ENCODE measurements around the gene BMPR1A. TPM values are rescaled to one million over a fixed set of nuclear protein-coding genes. Genes with fewer than 3 reads are reported as not detected.

Gene BMPR1A
- total RNA-seq, 1 donor from 2014 or later, result 20.8 TPM

GRCh38 chr10:86856156-86856555, 99.7 kb downstream of the BMPR1A start:
- Mint-ChIP-seq H3K27me3 (ENCODE audit: unreplicated experiment) (no peaks in the 10 kb centered on the region), H3K4me1 (ENCODE audit: unreplicated experiment) (peaks cover 2% of the 10 kb centered on the region), H3K36me3 (ENCODE audit: low read depth, unreplicated experiment) (peaks cover 4% of the 10 kb centered on the region), H3K4me3 (ENCODE audit: unreplicated experiment) (no peak overlapping the region), H3K27ac (ENCODE audit: unreplicated experiment) (no peak overlapping the region), H3K9me3 (ENCODE audit: unreplicated experiment) (no peaks in the 10 kb centered on the region)
- TF ChIP-seq CTCF (IDR thresholded peaks at IDR 0.05; ENCODE audit: unreplicated experiment), result no peak
- no peak for DNase-seq (ENCODE audit: low spot score)

- H3K9me3 Mint-ChIP-seq (ENCODE audit: unreplicated experiment), result no peaks in the 10 kb centered on the region
- peaks cover 2% of the 10 kb centered on the region for H3K27me3 Mint-ChIP-seq (ENCODE audit: unreplicated experiment)
- no peak for DNase-seq (ENCODE audit: low spot score)
- H3K4me1 Mint-ChIP-seq (ENCODE audit: unreplicated experiment), result peaks cover 6% of the 10 kb centered on the region
- peaks cover 4% of the 10 kb centered on the region for H3K36me3 Mint-ChIP-seq (ENCODE audit: low read depth, unreplicated experiment)
- no peak overlapping the region for H3K4me3 Mint-ChIP-seq (ENCODE audit: unreplicated experiment)
- TF ChIP-seq CTCF (IDR thresholded peaks at IDR 0.05; ENCODE audit: unreplicated experiment), result no peak
- H3K27ac Mint-ChIP-seq (ENCODE audit: unreplicated experiment), result no peak overlapping the region
These were observed 100.8 kb downstream of the BMPR1A start for GRCh38 chr10:86857128-86857721.

GRCh38 chr10:86858011-86858410, 101.6 kb downstream of the BMPR1A start:
- Mint-ChIP-seq H3K27ac (ENCODE audit: unreplicated experiment) (no peak overlapping the region), H3K4me1 (ENCODE audit: unreplicated experiment) (peaks cover 12% of the 10 kb centered on the region), H3K27me3 (ENCODE audit: unreplicated experiment) (peaks cover 2% of the 10 kb centered on the region)

GRCh38 chr10:86861351-86861750, 104.9 kb downstream of the BMPR1A start:
- Mint-ChIP-seq H3K36me3 (ENCODE audit: low read depth, unreplicated experiment) (no peaks in the 10 kb centered on the region), H3K4me1 (ENCODE audit: unreplicated experiment) (peaks cover 27% of the 10 kb centered on the region), H3K4me3 (ENCODE audit: unreplicated experiment) (no peak overlapping the region), H3K27me3 (ENCODE audit: unreplicated experiment) (peaks cover 2% of the 10 kb centered on the region), H3K9me3 (ENCODE audit: unreplicated experiment) (no peaks in the 10 kb centered on the region), H3K27ac (ENCODE audit: unreplicated experiment) (no peak overlapping the region)
- no peak for DNase-seq (ENCODE audit: low spot score)
- no peak for TF ChIP-seq CTCF (IDR thresholded peaks at IDR 0.05; ENCODE audit: unreplicated experiment)

More at GRCh38 chr10:86858011-86858410, 101.6 kb downstream of the BMPR1A start:
- no peak for TF ChIP-seq CTCF (IDR thresholded peaks at IDR 0.05; ENCODE audit: unreplicated experiment)
- no peak for DNase-seq (ENCODE audit: low spot score)
- H3K36me3 Mint-ChIP-seq (ENCODE audit: low read depth, unreplicated experiment), result peaks cover 4% of the 10 kb centered on the region
- H3K4me3 Mint-ChIP-seq (ENCODE audit: unreplicated experiment), result no peak overlapping the region
- H3K9me3 Mint-ChIP-seq (ENCODE audit: unreplicated experiment), result no peaks in the 10 kb centered on the region

- Mint-ChIP-seq H3K4me3 (ENCODE audit: unreplicated experiment) (no peak overlapping the region), H3K27me3 (ENCODE audit: unreplicated experiment) (peaks cover 2% of the 10 kb centered on the region), H3K9me3 (ENCODE audit: unreplicated experiment) (no peaks in the 10 kb centered on the region), H3K27ac (ENCODE audit: unreplicated experiment) (peak overlapping the region; percentile 13), H3K36me3 (ENCODE audit: low read depth, unreplicated experiment) (no peaks in the 10 kb centered on the region), H3K4me1 (ENCODE audit: unreplicated experiment) (peaks cover 30% of the 10 kb centered on the region)
- no peak for TF ChIP-seq CTCF (IDR thresholded peaks at IDR 0.05; ENCODE audit: unreplicated experiment)
- DNase-seq (ENCODE audit: low spot score), result no peak
These were observed 106.0 kb downstream of the BMPR1A start for GRCh38 chr10:86862373-86862772.

All from endothelial cell (in vitro differentiated cells).